ENCODE data around the gene MBD6. TPM values are rescaled to one million over a fixed set of nuclear protein-coding genes. Genes with fewer than 3 reads are reported as not detected.

MBD6 gene
- total and polyA plus RNA-seq, 2 of the 13 experiments (the other 11 are each of a cell fraction or from before 2014, with no cell fraction given) = 4.1 to 5.9 TPM

- TF ChIP-seq, protein P1, sequence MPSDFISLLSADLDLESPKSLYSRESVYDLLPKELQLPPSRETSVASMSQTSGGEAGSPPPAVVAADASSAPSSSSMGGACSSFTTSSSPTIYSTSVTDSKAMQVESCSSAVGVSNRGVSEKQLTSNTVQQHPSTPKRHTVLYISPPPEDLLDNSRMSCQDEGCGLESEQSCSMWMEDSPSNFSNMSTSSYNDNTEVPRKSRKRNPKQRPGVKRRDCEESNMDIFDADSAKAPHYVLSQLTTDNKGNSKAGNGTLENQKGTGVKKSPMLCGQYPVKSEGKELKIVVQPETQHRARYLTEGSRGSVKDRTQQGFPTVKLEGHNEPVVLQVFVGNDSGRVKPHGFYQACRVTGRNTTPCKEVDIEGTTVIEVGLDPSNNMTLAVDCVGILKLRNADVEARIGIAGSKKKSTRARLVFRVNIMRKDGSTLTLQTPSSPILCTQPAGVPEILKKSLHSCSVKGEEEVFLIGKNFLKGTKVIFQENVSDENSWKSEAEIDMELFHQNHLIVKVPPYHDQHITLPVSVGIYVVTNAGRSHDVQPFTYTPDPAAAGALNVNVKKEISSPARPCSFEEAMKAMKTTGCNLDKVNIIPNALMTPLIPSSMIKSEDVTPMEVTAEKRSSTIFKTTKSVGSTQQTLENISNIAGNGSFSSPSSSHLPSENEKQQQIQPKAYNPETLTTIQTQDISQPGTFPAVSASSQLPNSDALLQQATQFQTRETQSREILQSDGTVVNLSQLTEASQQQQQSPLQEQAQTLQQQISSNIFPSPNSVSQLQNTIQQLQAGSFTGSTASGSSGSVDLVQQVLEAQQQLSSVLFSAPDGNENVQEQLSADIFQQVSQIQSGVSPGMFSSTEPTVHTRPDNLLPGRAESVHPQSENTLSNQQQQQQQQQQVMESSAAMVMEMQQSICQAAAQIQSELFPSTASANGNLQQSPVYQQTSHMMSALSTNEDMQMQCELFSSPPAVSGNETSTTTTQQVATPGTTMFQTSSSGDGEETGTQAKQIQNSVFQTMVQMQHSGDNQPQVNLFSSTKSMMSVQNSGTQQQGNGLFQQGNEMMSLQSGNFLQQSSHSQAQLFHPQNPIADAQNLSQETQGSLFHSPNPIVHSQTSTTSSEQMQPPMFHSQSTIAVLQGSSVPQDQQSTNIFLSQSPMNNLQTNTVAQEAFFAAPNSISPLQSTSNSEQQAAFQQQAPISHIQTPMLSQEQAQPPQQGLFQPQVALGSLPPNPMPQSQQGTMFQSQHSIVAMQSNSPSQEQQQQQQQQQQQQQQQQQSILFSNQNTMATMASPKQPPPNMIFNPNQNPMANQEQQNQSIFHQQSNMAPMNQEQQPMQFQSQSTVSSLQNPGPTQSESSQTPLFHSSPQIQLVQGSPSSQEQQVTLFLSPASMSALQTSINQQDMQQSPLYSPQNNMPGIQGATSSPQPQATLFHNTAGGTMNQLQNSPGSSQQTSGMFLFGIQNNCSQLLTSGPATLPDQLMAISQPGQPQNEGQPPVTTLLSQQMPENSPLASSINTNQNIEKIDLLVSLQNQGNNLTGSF (CRISPR knock-in tag; IDR thresholded peaks at IDR 0.05) = no peak
- TF ChIP-seq NCOA5 (CRISPR knock-in tag; IDR thresholded peaks at IDR 0.05) = no peak
- TF ChIP-seq SP1 (IDR thresholded peaks at IDR 0.05) = no peak
- TF ChIP-seq SP1 (CRISPR knock-in tag; IDR thresholded peaks at IDR 0.05) = peak; percentile 26; the same call in 1 of the 2 replicates
- TF ChIP-seq POLR2AphosphoS5 (IDR thresholded peaks at IDR 0.05; ENCODE audit: low read depth, low read length) = peak; percentile 29; the same call in 1 of the 2 replicates
- no peak for TF ChIP-seq SMC3 (IDR thresholded peaks at IDR 0.05; ENCODE audit: low read length)
- TF ChIP-seq KAT2B (IDR thresholded peaks at IDR 0.05; ENCODE audit: borderline replicate concordance, low read depth, low read length) = no peak
- TF ChIP-seq, protein P2, sequence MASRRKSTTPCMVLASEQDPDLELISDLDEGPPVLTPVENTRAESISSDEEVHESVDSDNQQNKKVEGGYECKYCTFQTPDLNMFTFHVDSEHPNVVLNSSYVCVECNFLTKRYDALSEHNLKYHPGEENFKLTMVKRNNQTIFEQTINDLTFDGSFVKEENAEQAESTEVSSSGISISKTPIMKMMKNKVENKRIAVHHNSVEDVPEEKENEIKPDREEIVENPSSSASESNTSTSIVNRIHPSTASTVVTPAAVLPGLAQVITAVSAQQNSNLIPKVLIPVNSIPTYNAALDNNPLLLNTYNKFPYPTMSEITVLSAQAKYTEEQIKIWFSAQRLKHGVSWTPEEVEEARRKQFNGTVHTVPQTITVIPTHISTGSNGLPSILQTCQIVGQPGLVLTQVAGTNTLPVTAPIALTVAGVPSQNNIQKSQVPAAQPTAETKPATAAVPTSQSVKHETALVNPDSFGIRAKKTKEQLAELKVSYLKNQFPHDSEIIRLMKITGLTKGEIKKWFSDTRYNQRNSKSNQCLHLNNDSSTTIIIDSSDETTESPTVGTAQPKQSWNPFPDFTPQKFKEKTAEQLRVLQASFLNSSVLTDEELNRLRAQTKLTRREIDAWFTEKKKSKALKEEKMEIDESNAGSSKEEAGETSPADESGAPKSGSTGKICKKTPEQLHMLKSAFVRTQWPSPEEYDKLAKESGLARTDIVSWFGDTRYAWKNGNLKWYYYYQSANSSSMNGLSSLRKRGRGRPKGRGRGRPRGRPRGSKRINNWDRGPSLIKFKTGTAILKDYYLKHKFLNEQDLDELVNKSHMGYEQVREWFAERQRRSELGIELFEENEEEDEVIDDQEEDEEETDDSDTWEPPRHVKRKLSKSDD (CRISPR knock-in tag; IDR thresholded peaks at IDR 0.05; ENCODE audit: low read depth) = no peak; the same call in 1 of the 2 replicates
- TF ChIP-seq MAFG (CRISPR knock-in tag; IDR thresholded peaks at IDR 0.05) = no peak
- TF ChIP-seq RFX3 (CRISPR knock-in tag; IDR thresholded peaks at IDR 0.05) = no peak
- TF ChIP-seq, protein P3, sequence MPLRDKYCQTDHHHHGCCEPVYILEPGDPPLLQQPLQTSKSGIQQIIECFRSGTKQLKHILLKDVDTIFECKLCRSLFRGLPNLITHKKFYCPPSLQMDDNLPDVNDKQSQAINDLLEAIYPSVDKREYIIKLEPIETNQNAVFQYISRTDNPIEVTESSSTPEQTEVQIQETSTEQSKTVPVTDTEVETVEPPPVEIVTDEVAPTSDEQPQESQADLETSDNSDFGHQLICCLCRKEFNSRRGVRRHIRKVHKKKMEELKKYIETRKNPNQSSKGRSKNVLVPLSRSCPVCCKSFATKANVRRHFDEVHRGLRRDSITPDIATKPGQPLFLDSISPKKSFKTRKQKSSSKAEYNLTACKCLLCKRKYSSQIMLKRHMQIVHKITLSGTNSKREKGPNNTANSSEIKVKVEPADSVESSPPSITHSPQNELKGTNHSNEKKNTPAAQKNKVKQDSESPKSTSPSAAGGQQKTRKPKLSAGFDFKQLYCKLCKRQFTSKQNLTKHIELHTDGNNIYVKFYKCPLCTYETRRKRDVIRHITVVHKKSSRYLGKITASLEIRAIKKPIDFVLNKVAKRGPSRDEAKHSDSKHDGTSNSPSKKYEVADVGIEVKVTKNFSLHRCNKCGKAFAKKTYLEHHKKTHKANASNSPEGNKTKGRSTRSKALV (CRISPR knock-in tag; IDR thresholded peaks at IDR 0.05) = no peak
- TF ChIP-seq SP140L (CRISPR knock-in tag; IDR thresholded peaks at IDR 0.05; ENCODE audit: borderline replicate concordance) = no peak
- TF ChIP-seq RBFOX2 (IDR thresholded peaks at IDR 0.05; ENCODE audit: low read depth, low read length) = peak; percentile 85
- peak; percentile 62 for TF ChIP-seq TBX3 (IDR thresholded peaks at IDR 0.05; ENCODE audit: borderline replicate concordance)
- no peak for TF ChIP-seq SRF (IDR thresholded peaks at IDR 0.05; ENCODE audit: low read depth, low read length)
- TF ChIP-seq SALL2 (CRISPR knock-in tag; IDR thresholded peaks at IDR 0.05) = peak; percentile 70; the same call in 1 of the 2 replicates
Measured at GRCh38 chr12:57522011-57522886, at the start of gene MBD6 (continued).

All from HepG2 (cell line).